ENCODE data around the gene MROH8.

MROH8 gene

GRCh38 chr20:37178839-37179682 is at the start of gene MROH8, which contains the start of gene RPN2:
TSS of gene MROH8 (minus strand) at chr20:37179548.
TSS of gene RPN2 (plus strand) at chr20:37179330. CDS start at chr20:37179357, 27 bp downstream.
- DNase-seq = peak; percentile 95 to 96

- no peak for DNase-seq
These were observed 49.3 kb upstream of the MROH8 start for GRCh38 chr20:37228656-37229055.

DNA sequence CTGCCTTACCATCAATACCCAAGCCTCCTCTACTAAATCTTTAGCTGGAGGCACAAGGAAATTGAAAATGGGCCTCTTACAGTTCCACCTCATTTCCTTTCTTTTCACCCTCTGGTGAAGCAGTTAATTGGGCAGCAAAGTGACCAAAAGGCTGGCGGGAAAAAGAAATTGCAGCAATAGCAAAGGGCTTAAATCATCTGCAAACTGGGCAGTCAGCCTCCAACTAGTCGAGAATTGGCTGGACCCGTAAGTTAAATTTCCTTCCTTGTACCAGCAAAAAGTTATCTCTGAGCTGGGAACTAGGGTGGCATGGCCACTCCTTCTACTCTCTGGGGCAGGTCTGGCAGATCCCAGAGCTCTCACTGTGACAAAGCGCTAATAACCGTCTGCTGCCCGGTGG is 48.7 kb upstream of the MROH8 start:
- DNase-seq = no peak

- DNase-seq = no peak
These were observed 47.5 kb upstream of the MROH8 start for GRCh38 chr20:37226889-37227288.

DNA sequence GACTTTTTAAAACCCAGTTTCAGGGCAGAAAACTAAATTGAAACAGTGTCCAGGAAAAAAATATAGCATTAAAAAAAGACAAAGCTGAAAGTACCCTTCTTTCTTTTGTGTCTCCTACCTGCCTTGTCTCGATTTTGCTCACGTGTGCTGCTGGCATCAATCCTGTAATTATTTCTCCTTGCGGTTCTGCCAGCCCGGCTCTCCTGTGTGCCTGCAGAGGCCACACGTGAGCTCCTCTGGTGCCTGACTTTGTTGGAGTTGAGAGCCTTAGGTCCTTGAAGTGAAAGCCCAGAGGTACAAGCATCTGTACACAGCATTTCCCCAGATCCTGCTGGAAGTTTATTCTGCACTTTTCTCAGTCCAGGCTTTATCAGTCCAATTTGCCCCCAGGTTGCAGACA is 45.8 kb upstream of the MROH8 start:
- no peak for DNase-seq

DNA sequence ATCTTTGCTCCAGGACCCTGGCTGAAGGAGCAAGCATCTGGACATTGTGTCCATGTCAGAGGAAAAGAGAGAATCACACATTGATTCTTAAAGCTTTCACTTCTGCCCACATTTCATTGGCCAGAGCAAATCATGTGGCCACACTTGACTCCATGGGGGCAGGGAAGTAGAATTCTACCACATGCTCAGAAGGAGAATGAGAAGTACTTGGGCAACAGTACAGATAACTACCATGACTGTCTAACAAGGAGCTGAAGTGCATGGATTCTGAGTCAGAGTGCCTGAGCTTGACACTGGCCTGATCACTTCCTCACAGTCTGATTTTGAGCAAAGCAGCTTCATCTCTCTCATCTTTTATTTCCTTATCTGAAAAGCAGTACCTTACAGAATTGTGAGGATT is 43.7 kb upstream of the MROH8 start:
- peak; percentile 90 to 96 for DNase-seq

- DNase-seq = no peak
These were observed 42.7 kb upstream of the MROH8 start for GRCh38 chr20:37222086-37222485.

- peak in 1 of 2 donors; percentile 41 for DNase-seq
These were observed 41.4 kb upstream of the MROH8 start for GRCh38 chr20:37220731-37221130.

DNA sequence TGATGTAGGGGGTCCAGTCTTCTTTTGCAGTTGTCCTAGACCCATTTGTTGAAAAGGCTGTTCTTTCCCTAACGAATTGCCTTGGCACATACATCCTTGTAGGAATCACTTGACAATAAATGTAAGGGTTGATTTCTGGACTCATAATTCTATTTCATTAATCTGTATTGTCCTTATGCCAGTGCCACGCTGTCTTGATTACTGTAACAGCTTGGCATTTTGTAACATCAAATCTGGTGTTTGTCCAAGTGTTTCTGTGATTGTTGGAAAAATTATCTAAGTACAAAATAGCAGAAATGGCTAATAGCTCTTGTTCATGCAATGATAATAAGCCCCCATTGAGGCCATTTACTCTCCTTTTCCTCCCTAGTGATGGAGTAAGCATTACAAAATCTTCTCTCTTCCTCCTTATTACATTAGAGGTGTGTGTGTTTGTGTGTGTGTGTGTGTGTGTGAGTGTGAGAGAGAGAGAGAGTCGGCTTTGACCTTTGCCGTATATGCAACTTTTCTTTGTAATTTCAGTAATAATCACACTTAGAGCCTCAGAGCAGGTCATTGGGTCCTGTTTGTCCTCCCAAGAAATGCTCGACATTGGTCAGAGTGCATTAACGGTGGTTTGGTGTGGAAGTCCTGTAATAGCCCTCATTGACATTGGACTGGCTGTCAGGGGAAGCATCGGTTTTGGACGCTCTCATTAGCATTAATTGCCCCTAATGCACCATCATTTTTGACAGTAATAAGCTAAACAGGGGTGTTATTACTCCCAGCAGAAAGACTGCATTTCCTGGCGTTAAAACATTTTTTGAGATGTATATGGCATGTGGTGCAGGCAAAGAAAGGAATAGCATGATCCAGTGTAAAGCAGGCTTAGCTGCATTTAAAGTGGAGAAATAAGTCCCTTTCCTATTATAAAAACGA is 40.7 kb upstream of the MROH8 start:
- no peak for DNase-seq

GRCh38 chr20:37218976-37219375 is 39.6 kb upstream of the MROH8 start:
- no peak for DNase-seq

GRCh38 chr20:37218441-37218840 is 39.1 kb upstream of the MROH8 start:
- peak; percentile 51 to 68 for DNase-seq

DNA sequence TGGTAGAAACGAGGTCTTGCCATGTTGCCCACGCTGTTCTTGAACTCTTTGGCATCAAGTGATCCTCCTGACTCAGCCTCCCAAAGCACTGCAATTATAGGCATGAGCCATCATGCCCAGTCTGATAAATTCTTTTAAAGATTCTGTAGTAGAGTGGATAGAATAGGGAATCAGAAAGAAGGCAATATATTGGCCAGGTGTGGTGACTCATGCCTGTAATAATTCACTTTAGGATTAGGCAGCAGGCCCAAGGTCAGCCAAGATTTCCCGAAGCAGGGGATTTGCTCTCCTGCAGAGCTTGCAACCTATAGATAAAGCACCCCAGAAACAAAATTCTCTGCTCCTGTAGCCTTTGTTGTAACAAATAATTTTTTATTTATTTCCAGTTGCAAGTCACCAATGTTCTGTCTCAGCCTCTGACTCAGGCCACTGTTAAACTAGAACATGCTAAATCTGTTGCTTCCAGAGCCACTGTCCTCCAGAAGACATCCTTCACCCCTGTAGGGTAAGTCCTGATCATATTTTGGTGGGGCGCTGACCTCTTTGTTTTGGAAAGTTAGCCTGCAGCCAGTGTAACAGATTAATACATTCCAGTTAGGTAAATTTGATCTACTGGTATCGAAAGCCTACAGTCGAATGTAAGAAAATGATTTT is 30.4 kb upstream of the MROH8 start:
- DNase-seq = no peak

GRCh38 chr20:37209193-37209592 is 29.8 kb upstream of the MROH8 start:
- DNase-seq = no peak

DNA sequence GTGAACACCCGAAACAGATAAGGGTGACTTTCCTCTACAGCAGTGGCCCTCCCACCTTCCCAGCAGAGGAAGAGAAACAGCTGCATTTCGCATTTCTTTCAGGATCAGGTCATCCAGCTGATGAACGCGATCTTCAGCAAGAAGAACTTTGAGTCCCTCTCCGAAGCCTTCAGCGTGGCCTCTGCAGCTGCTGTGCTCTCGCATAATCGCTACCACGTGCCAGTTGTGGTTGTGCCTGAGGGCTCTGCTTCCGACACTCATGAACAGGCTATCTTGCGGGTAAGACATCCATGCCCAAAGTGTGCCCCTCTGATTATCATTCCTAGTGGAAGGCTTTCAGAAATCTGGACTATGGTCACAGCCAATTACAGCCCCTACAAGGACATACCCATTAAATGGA is 27.8 kb upstream of the MROH8 start:
- DNase-seq = no peak

DNA sequence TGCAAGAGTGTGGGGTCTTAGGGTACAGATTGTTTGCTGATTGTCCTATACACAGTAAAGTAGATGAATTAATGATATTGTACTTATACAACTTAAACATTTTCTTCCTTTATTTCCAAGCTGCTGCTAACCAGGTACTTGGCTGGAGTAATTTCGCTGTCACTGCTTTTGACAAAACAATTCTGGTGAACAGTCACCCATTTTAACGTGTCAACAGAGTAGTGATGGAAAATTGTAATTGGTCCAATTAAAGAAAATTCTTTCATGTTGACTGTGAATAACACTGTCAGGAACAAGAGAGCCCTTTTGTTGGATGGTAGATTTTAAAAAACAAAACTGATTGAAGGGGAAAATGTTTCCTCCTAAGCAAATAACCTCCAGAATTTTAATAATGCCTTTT is 26.4 kb upstream of the MROH8 start:
- no peak for DNase-seq

DNA sequence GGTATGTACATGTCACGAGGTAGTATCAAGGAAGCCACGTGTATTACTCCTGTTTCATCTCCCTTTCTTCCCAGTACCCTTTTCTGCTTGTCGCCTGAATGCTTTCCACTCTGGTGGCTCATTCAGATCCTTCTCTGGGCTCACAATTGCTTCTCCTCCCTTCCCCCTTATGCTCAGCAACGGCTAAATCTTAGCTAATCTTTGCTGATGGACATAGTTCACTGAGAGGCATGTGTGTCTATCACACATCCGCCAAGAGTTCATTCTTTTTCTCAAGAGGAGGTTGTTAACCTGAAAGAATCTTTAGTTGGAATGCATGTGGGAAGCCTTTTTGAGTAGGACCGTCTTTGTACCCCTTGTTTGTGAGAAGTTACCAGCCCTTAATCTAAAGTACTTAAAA is 25.8 kb upstream of the MROH8 start:
- no peak for DNase-seq

DNA sequence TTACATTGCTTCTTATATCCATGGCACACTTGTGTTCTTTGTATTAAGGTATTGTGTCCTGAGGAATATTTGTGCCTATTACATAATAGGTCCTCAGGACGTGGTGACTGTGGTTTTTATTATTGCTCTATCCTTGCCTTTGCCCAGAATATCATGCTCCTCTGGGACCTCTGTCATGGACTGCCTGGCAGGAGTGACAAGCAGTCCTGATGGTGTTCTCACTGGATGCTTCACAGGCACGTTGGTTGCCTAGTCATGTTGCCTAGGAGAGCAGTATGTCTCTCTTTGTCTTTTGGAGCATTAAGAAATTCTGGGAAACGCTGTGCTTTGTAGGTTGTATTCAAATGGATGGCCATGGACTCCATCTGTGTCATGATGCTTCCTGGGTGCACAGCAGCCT is 24.7 kb upstream of the MROH8 start:
- DNase-seq = no peak

DNA sequence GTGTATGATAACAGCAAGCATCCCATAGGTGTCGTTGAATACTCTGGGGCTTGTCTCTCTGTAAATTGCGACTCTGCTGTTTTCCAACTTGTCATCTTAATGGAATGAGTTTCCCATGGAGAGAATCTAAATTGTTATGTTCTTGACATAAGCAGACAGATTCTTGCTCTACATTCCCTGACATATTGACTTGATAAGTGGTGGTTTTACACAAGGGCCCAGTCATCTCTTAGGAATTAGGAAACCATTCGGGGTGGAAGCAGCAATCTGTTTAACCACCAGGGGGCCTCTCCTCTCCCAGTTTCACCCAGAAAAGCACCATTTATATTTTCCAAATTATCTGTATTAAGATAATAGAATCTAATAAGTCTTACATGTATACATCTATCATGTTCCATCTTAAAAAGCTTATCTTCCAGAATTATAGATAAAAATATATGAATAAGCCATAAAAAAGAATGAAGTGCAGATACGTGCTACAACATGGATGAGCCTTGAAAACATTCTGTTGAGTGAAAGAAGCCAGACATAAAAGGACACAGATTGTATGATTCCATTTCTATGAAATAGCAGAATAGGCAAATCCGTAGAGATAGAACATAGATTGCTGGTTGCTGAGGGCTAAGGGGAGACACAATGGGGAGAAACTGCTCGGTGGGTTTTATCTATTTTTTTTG is 23.1 kb upstream of the MROH8 start:
- peak in 1 of 2 donors; percentile 77 for DNase-seq

DNA sequence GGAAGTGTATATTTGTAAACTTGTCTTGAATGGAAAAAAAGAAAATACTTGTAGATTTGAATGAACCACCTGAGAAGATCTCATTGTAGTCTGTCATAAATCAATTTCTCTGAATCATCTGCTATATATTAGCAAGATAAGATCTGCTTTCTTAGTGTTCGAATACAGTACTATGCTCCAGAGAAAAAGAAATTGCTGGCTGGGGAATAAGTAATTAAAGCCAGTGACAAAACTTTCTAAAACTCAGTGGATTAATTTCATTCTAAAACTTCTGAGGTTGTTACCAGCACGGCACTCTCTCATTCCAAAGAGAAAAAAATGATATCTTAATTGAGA is 22.4 kb upstream of the MROH8 start:
- no peak for DNase-seq

DNA sequence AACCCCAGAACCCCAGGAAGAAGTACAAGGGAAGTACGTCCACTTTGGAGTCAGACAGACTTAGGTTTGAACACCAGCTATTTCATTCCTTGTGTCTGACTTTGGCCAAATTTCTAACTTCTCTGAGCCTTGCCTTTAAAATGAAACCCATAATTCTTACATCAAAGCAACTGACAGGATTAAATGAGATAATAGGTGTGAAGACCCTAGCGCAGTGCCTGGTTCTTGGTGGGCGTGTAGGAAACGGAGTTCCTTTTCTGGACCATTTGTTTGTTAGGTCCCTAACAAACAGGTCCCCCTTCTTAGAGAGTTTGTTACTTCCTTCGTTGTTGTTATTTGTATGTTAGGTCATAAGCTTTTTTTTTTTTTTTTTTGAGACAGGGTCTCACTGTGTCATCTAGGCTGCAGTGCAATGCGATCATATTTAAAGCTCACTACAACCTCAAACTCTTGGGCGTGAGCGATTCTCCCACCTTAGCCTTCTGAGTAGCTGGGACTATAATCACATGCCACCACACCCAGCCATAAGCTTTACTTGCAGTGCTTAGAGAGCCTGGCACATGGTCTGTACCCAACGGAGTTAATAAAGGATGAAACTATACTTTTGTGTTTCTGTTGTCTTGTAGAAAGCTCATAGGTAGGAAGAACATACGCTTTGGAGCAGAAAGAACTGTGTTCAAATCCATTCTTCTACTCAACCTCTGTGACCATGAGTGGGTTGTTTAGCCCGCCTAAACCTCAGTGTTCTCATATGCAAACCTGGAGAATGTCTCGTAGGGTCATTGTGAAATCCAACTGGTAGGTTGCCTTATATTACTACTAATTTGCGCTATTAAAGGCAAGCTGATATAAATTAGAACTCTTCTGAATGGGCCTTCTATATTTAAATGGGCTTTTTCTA is 21.8 kb upstream of the MROH8 start:
- no peak for DNase-seq

DNA sequence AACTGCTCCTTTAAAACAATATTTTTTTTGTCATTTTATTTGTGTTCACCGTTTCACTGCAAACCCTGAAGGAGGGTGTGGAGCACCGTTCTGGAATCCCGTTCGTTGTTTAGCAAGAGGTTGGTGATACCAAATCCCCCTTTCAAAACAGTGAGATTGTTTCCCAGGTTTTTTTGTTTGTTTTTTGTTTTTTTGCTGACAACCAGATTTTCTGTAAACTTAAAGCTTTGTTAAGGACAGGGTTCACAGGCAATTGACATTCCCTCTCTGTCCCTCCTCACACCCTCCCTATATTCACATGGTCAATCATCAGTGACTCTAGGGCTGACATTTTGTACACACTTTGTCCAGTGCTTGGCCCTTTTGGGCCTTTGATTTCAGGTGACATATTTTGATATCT is 21.0 kb upstream of the MROH8 start:
- no peak for DNase-seq

Measured in inflammatory macrophage treated with lipopolysaccharide for 1 hour (primary cell).